Kidney (tissue), 14 donors: ENCODE results near the gene KSR1. TPM values are rescaled to one million over a fixed set of nuclear protein-coding genes. Genes with fewer than 3 reads are reported as not detected.

ENCODE experiments used
- DNase-seq, 5 donors: peaks; one replicate each; pipeline ENCODE4 v3.0.0-alpha.2; 2013 to 2020
- FAIRE-seq: peaks from 2 replicates; lab custom pipeline; 2012; peaks lifted over from hg19 to GRCh38; lab: Jason Lieb, UNC
- H3K27ac ChIP-seq, 2 donors: one replicate each; pipeline ENCODE4 v1.7.0; 2013; ENCODE audit warnings: low read depth in 2 of 2, low read length in 2 of 2, inconsistent platforms in 1 of 2
- H3K27me3 ChIP-seq: one replicate; pipeline ENCODE4 v1.7.1; 2013; ENCODE audit warnings: low read length, inconsistent platforms; ENCODE audit not compliant: control insufficient read depth, insufficient read depth
- H3K36me3 ChIP-seq, 3 donors: one replicate each; pipeline versions ENCODE4 v1.7.0 to v1.7.1; 2013; ENCODE audit warnings: low read length in 3 of 3, control low read depth in 1 of 3, inconsistent platforms in 1 of 3; ENCODE audit not compliant: insufficient read depth in 3 of 3, control insufficient read depth in 2 of 3
- H3K4me1 ChIP-seq, 3 donors: one replicate each; pipeline versions ENCODE4 v1.7.0 to v1.7.1; 2013; ENCODE audit warnings: low read length in 3 of 3, inconsistent platforms in 1 of 3, low read depth in 1 of 3; ENCODE audit not compliant: control insufficient read depth in 2 of 3, insufficient read depth in 2 of 3
- H3K4me3 ChIP-seq, 3 donors: one replicate each; pipeline versions ENCODE4 v1.7.0 to v1.8.1; 2013; ENCODE audit warnings: low read length in 3 of 3, control low read depth in 1 of 3, inconsistent platforms in 1 of 3
- H3K9ac ChIP-seq, 3 donors: one replicate each; pipeline versions ENCODE4 v1.7.0 to v1.7.1; 2013; ENCODE audit warnings: low read length in 3 of 3, control low read depth in 1 of 3, inconsistent platforms in 1 of 3
- H3K9me3 ChIP-seq, 3 donors: one replicate each; pipeline versions ENCODE4 v1.7.0 to v1.7.1; 2013; ENCODE audit warnings: low read length in 3 of 3, control low read depth in 1 of 3, inconsistent platforms in 1 of 3; ENCODE audit not compliant: control insufficient read depth in 2 of 3, insufficient read depth in 1 of 3
- CTCF ChIP-seq: IDR thresholded peaks from 3 replicates; pipeline ENCODE4 v1.5.1; 2012; ENCODE audit warnings: mild to moderate bottlenecking, moderate library complexity, borderline replicate concordance; ENCODE audit not compliant: insufficient read depth; ENCODE audit errors: extremely low read depth
- intact Hi-C: fragments of 100-400 bp; cut with DNase I; formaldehyde crosslinking; loops from one replicate; pipeline ENCODE4 v1.11.1; 2022
- polyA plus RNA-seq: library from polyadenylated mRNA; stranded (reverse); fragments of 350-450 nt; fragmentation: Illumina TruSeq; extraction: RNeasy Lipid Tissue Mini Kit (QIAGEN cat#74804); gene quantifications from one replicate; pipeline ENCODE4 v1.2.3, GENCODE V29; 2014; ENCODE audit warnings: low read depth, low replicate concordance; ENCODE audit not compliant: insufficient read depth
- total RNA-seq: library from RNA; stranded (reverse); fragmentation: NEBNext Ultra II Directional; extraction: Animal tissue kit (Norgen Biotek cat#: 25700); gene quantifications from one replicate; pipeline ENCODE4 v1.2.1, GENCODE V29; 2021
- donor health status: control.
- donor health status: control.
- donor health status: control.
- donor health status: control.
- donor health status: control.
- donor health status: DM: yes; HTN: yes; CAD: no.
- donor health status: Normal renal cell carcinoma (clear cell type).

The KSR1 gene
- total and polyA plus RNA-seq, 2 donors from 2014 or later, result 11.7 to 97.3 TPM

DNA sequence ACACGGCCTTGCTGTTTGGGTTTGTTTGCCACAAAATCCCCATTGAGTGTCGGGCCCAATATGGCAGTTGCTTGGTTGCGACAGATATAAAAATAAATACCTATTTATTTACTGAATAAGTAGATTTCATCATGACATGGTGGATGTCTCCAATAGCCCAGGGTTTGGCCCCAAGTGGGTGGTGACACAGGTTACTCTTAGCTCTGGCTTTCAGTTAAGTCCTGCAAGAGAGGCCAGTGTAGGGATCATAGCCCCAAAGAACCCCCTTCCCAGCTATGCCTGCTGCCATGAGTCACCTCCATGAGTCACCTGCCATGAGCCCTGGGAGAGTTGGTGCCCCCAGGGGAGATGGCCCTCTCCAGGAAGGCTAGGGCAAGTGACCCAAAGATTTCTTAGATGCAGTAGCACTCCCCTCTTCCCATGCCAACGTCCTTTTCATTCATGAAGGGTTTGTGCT, 96.1 kb downstream of the KSR1 start:
- Histone ChIP-seq H3K9ac (no peak overlapping the region), H3K27ac (peak overlapping the region in 1 of 2 donors; percentile 57), H3K4me3 (no peak overlapping the region), H3K4me1 (peaks cover 0 to 24% (median 22%) of the 10 kb centered on the region in 3 donors), H3K36me3 (no peaks in the 10 kb centered on the region), H3K27me3 (no peaks in the 10 kb centered on the region), H3K9me3 (no peaks in the 10 kb centered on the region)
- intact Hi-C loops, result no loop called here
- no peak for TF ChIP-seq CTCF
- DNase-seq (no peak), FAIRE-seq (no peak)

DNA sequence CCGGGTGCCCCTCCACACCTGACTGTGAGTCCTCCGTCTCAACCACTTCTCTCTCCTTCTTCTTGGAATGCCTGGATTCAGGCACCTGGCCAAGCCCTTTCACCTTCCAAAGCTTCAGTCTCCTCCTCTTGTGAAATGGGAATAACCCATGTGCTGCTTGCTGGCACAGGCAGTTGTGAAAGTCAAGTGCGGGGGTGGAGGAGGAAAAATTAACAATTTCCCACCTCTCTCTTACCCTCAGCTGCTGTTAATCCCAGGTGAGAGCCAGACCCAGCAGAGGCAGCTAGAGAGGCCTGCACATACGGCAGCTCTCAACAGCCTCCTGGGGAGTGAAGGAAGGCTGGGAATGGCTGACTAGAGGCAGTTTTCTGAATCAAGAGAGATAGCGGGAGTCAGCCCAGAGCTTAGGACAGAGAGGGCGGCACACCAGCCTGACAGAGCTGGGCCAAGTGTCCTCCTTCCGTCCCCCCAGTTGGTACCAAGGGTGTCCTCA, 96.8 kb downstream of the KSR1 start:
- TF ChIP-seq CTCF, result no peak
- intact Hi-C loops, result no loop called here
- H3K9ac ChIP-seq, result peak overlapping the region in 1 of 3 donors; percentile 43
- no peak for DNase-seq
- H3K27me3 ChIP-seq, result no peaks in the 10 kb centered on the region
- no peaks in the 10 kb centered on the region for H3K36me3 ChIP-seq
- H3K4me1 ChIP-seq, result peaks cover 0 to 24% (median 22%) of the 10 kb centered on the region in 3 donors
- no peaks in the 10 kb centered on the region for H3K9me3 ChIP-seq
- H3K4me3 ChIP-seq, result no peak overlapping the region
- FAIRE-seq, result no peak
- peak overlapping the region; percentile 63 to 84 for H3K27ac ChIP-seq

GRCh38 chr17:27554152-27554551, 97.9 kb downstream of the KSR1 start:
- peak overlapping the region in 1 of 3 donors; percentile 14 for H3K9ac ChIP-seq
- TF ChIP-seq CTCF, result no peak
- no peak for FAIRE-seq
- no peaks in the 10 kb centered on the region for H3K9me3 ChIP-seq
- H3K36me3 ChIP-seq, result no peaks in the 10 kb centered on the region
- H3K27me3 ChIP-seq, result no peaks in the 10 kb centered on the region
- no peak overlapping the region for H3K4me3 ChIP-seq
- intact Hi-C loops, result no loop called here
- DNase-seq, result no peak
- H3K4me1 ChIP-seq, result peaks cover 0 to 30% (median 23%) of the 10 kb centered on the region in 3 donors
- peak overlapping the region; percentile 63 to 84 for H3K27ac ChIP-seq

DNA sequence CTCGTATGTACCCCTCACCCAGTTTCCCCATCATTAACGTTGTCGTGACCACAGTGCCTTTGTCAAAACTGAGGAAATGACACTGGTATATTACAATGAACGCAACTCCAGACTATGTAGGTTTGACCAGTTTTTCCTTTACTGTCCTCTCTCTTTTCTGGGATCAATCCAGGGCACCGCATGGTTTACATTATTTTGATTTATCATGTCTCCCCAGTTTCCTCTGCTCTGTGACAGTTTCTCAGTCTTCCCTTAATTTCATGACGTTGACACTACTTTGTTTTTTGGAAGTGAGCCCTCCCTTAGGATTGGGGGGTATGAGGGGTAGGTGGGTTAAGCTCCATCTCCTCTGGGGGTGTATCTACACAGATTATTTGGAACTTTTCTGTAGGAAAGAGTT, 98.7 kb downstream of the KSR1 start:
- no peak for FAIRE-seq
- H3K27ac ChIP-seq, result no peak overlapping the region
- DNase-seq, result no peak
- H3K27me3 ChIP-seq, result no peaks in the 10 kb centered on the region
- no peak for TF ChIP-seq CTCF
- intact Hi-C loops, result no loop called here
- peaks cover 0 to 38% (median 29%) of the 10 kb centered on the region in 3 donors for H3K4me1 ChIP-seq
- no peak overlapping the region for H3K4me3 ChIP-seq
- no peaks in the 10 kb centered on the region for H3K9me3 ChIP-seq
- H3K9ac ChIP-seq, result no peak overlapping the region
- no peaks in the 10 kb centered on the region for H3K36me3 ChIP-seq
